Measurements from ENCODE around the gene CBFA2T2.
A peak's percentile ranks its signal among the peaks of the same experiment; 100 is the strongest.

CBFA2T2 gene

GRCh38 chr20:33444797-33445560, 44.9 kb upstream of the CBFA2T2 start:
- Histone ChIP-seq H3K27ac (ENCODE audit: low read length) (peak overlapping the region; percentile 31; the same call in 1 of the 2 replicates), H3K4me3 (ENCODE audit: low read depth in 1 of 2, low read length in 2 of 2) (peak overlapping the region; percentile 60 to 100; a peak in 3 of 4 replicates), H3K9ac (ENCODE audit: low read depth, low read length) (peak overlapping the region; percentile 76)

GRCh38 chr20:33445881-33446625, 43.8 kb upstream of the CBFA2T2 start:
- Histone ChIP-seq H3K4me1 (ENCODE audit: insufficient read depth, low read length) (peaks cover 25% of the 10 kb centered on the region), H3K9me3 (ENCODE audit: insufficient read depth, low read length, severe bottlenecking) (no peaks in the 10 kb centered on the region), H4K20me1 (ENCODE audit: insufficient read depth, low read length) (no peaks in the 10 kb centered on the region), H3K9ac (ENCODE audit: low read depth, low read length) (no peak overlapping the region), H3K27me3 (ENCODE audit: insufficient read depth, low read length, poor library complexity) (peaks cover 10% of the 10 kb centered on the region), H3K27ac (ENCODE audit: low read length) (no peak overlapping the region), H2AFZ (ENCODE audit: low read depth, low read length) (no peak overlapping the region), H3K79me2 (ENCODE audit: insufficient read depth, low read length) (no peaks in the 10 kb centered on the region), H3K36me3 (ENCODE audit: insufficient read depth, low read length) (no peaks in the 10 kb centered on the region), H3K4me3 (ENCODE audit: low read depth in 1 of 2, low read length in 2 of 2) (no peak overlapping the region), H3K4me2 (ENCODE audit: insufficient read depth, low read length) (no peak overlapping the region)
- ATAC-seq (ENCODE audit: insufficient read depth, low read depth) (no peak), DNase-seq (no peak)
- no peak for TF ChIP-seq CTCF (IDR thresholded peaks at IDR 0.05; ENCODE audit: borderline replicate concordance, extremely low read depth, low read length, poor library complexity, severe bottlenecking)
- no peak for TF ChIP-seq EZH2 (IDR thresholded peaks at IDR 0.05; ENCODE audit: borderline replicate concordance, low read depth, low read length, severe bottlenecking)

More at GRCh38 chr20:33444797-33445560, 44.9 kb upstream of the CBFA2T2 start:
- Histone ChIP-seq H3K4me2 (ENCODE audit: insufficient read depth, low read length) (peak overlapping the region; percentile 100), H3K4me1 (ENCODE audit: insufficient read depth, low read length) (peaks cover 25% of the 10 kb centered on the region), H3K27me3 (ENCODE audit: insufficient read depth, low read length, poor library complexity) (peaks cover 10% of the 10 kb centered on the region), H3K79me2 (ENCODE audit: insufficient read depth, low read length) (no peaks in the 10 kb centered on the region), H3K9me3 (ENCODE audit: insufficient read depth, low read length, severe bottlenecking) (no peaks in the 10 kb centered on the region), H3K36me3 (ENCODE audit: insufficient read depth, low read length) (no peaks in the 10 kb centered on the region), H4K20me1 (ENCODE audit: insufficient read depth, low read length) (no peaks in the 10 kb centered on the region), H2AFZ (ENCODE audit: low read depth, low read length) (peak overlapping the region; percentile 60)
- no peak for ATAC-seq (ENCODE audit: insufficient read depth, low read depth)
- TF ChIP-seq EZH2 (IDR thresholded peaks at IDR 0.05; ENCODE audit: borderline replicate concordance, low read depth, low read length, severe bottlenecking) = no peak
- peak; percentile 58 for TF ChIP-seq CTCF (IDR thresholded peaks at IDR 0.05; ENCODE audit: borderline replicate concordance, extremely low read depth, low read length, poor library complexity, severe bottlenecking)
- peak; percentile 38 for DNase-seq

- Histone ChIP-seq H3K27ac (ENCODE audit: low read length) (no peak overlapping the region), H2AFZ (ENCODE audit: low read depth, low read length) (no peak overlapping the region), H3K79me2 (ENCODE audit: insufficient read depth, low read length) (no peaks in the 10 kb centered on the region), H3K9ac (ENCODE audit: low read depth, low read length) (no peak overlapping the region), H3K36me3 (ENCODE audit: insufficient read depth, low read length) (no peaks in the 10 kb centered on the region), H3K27me3 (ENCODE audit: insufficient read depth, low read length, poor library complexity) (no peaks in the 10 kb centered on the region), H3K9me3 (ENCODE audit: insufficient read depth, low read length, severe bottlenecking) (no peaks in the 10 kb centered on the region), H3K4me1 (ENCODE audit: insufficient read depth, low read length) (no peaks in the 10 kb centered on the region), H3K4me2 (ENCODE audit: insufficient read depth, low read length) (no peak overlapping the region), H3K4me3 (ENCODE audit: low read depth in 1 of 2, low read length in 2 of 2) (no peak overlapping the region), H4K20me1 (ENCODE audit: insufficient read depth, low read length) (no peaks in the 10 kb centered on the region)
- no peak for TF ChIP-seq EZH2 (IDR thresholded peaks at IDR 0.05; ENCODE audit: borderline replicate concordance, low read depth, low read length, severe bottlenecking)
- no peak for TF ChIP-seq CTCF (IDR thresholded peaks at IDR 0.05; ENCODE audit: borderline replicate concordance, extremely low read depth, low read length, poor library complexity, severe bottlenecking)
- no peak for ATAC-seq (ENCODE audit: insufficient read depth, low read depth)
- DNase-seq = no peak
Measured at GRCh38 chr20:33450867-33451266, 39.0 kb upstream of the CBFA2T2 start.

Data from DND-41 (cell line).